Astrocyte (in vitro differentiated cells and primary cell): Measurements from ENCODE around the gene AURKAIP1.

Experiments used
- EZH2 ChIP-seq: IDR thresholded peaks from 2 replicates; pipeline ENCODE4 v1.6.1; 2012; ENCODE audit warnings: mild to moderate bottlenecking, low read length, inconsistent platforms; ENCODE audit not compliant: insufficient read depth
- TF ChIP-seq, protein P1 (sequence below): IDR thresholded peaks from 2 replicates; pipeline ENCODE4 v1.5.1; 2011; ENCODE audit warnings: low read depth, mild to moderate bottlenecking, inconsistent platforms, low read length, moderate library complexity; ENCODE audit not compliant: insufficient read depth

DNA sequence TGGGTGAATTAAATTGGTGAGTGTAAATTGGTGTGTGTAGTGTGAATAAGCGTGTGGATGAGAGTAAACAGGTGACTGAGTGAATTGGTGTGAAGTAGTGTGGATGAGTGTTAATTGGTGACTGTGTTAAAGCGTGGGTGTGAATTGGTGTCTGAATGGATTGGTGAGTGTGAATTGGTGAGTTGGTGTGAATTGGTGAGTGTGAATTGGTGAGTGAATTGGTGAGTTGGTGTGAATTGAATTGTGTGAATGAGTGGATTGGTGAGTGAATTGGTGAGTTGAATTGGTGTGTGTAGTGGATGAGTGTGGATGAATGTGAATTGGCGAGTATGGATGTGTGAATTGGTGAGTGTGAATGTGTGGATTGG is 8.3 kb downstream of the AURKAIP1 start:
- TF ChIP-seq, protein P1, sequence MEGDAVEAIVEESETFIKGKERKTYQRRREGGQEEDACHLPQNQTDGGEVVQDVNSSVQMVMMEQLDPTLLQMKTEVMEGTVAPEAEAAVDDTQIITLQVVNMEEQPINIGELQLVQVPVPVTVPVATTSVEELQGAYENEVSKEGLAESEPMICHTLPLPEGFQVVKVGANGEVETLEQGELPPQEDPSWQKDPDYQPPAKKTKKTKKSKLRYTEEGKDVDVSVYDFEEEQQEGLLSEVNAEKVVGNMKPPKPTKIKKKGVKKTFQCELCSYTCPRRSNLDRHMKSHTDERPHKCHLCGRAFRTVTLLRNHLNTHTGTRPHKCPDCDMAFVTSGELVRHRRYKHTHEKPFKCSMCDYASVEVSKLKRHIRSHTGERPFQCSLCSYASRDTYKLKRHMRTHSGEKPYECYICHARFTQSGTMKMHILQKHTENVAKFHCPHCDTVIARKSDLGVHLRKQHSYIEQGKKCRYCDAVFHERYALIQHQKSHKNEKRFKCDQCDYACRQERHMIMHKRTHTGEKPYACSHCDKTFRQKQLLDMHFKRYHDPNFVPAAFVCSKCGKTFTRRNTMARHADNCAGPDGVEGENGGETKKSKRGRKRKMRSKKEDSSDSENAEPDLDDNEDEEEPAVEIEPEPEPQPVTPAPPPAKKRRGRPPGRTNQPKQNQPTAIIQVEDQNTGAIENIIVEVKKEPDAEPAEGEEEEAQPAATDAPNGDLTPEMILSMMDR, result no peak
- TF ChIP-seq EZH2, result no peak
